HCT116 (cell line): Measurements from ENCODE around the gene FHOD3. TPM values are rescaled to one million over a fixed set of nuclear protein-coding genes. Genes with fewer than 3 reads are reported as not detected.

Experiments used
- ATAC-seq: fragments of 200-7000 bp; cut with Tn5 transposase; 2 replicates; pipeline ENCODE4 v1.9.1; 2020; ENCODE audit warnings: mild to moderate bottlenecking, moderate library complexity
- BruUV-seq: library from RNA; stranded (reverse); fragments of 400-500 nt; replicated peaks from 2 replicates; lab custom pipeline; 2021; lab: Mats Ljungman, UMichigan
- CTCF ChIA-PET: fragments of 300-600 bp; sonication (Branson Sonifier 250); formaldehyde crosslinking; loops from one replicate; lab custom pipeline; 2021; ENCODE audit warnings: antibody characterized with exemption; lab: Charles Lee
- POLR2A ChIA-PET: fragments of 300-600, 350-600 bp; sonication (Branson Sonifier 250); formaldehyde crosslinking; loops from one replicate; lab custom pipeline; 2021; ENCODE audit warnings: antibody characterized with exemption; lab: Charles Lee
- RAD21 ChIA-PET, 2 experiments: fragments of 300-600 bp; sonication (Branson Sonifier 250); formaldehyde crosslinking; loops; one replicate each; lab custom pipeline; 2023; ENCODE audit warnings: low total read pairs in 2 of 2; ENCODE audit not compliant: uncharacterized antibody in 2 of 2, unreplicated experiment in 2 of 2, low non-redundant PET in 1 of 2; lab: Charles Lee
- DNase-seq: peaks from one replicate; pipeline ENCODE4 v3.0.0-alpha.2; 2010; ENCODE audit warnings: low read depth, low spot score
- H2AFZ ChIP-seq: fragments of 200-600 bp; shearing (Covaris generic), sonication (generic); 2 replicates; pipeline ENCODE4 v1.6.1; 2017; ENCODE audit warnings: low read depth, mixed run types, mixed read lengths, antibody characterized with exemption, low read length; ENCODE audit not compliant: poor library complexity, severe bottlenecking
- H3K27ac ChIP-seq: 2 replicates; pipeline ENCODE4 v1.5.1; 2012; ENCODE audit warnings: low read depth, low read length
- H3K27me3 ChIP-seq: fragments of 200-600 bp; sonication (generic); 2 replicates; pipeline ENCODE4 v1.6.1; 2016; ENCODE audit warnings: mixed run types, low read length, mixed read lengths; ENCODE audit not compliant: insufficient read depth
- H3K36me3 ChIP-seq, 2 experiments: fragments of 200-500 bp in 1 of 2; fragments of 200-600 bp in 1 of 2; sonication (Bioruptor generic) in 1 of 2; sonication (generic) in 1 of 2; 2 replicates each; pipeline versions ENCODE4 v1.5.1 to v1.6.1; 2014 to 2016; ENCODE audit warnings: low read length in 2 of 2, inconsistent platforms in 1 of 2, mixed read lengths in 1 of 2, mixed run types in 1 of 2; ENCODE audit not compliant: insufficient read depth in 2 of 2, control insufficient read depth in 1 of 2
- H3K4me1 ChIP-seq, 2 experiments: fragments of 200-600 bp in 1 of 2; sonication (generic) in 1 of 2; 2 replicates each; pipeline versions ENCODE4 v1.5.1 to v1.6.1; 2012 to 2017; ENCODE audit warnings: low read length in 2 of 2, inconsistent platforms in 1 of 2, mild to moderate bottlenecking in 1 of 2, mixed read lengths in 1 of 2, mixed run types in 1 of 2, moderate library complexity in 1 of 2; ENCODE audit not compliant: insufficient read depth in 2 of 2, control insufficient read depth in 1 of 2
- H3K4me2 ChIP-seq: fragments of 200-600 bp; sonication (generic); 2 replicates; pipeline ENCODE4 v1.6.1; 2017; ENCODE audit warnings: mixed run types, low read length, mixed read lengths
- H3K4me3 ChIP-seq, 2 experiments: fragments of 200-600 bp in 1 of 2; sonication (generic) in 1 of 2; replicated peaks in 1 of 2; 2 replicates each; pipeline ENCODE4 v1.5.1; 2011 to 2016; ENCODE audit warnings: low read length in 2 of 2, control low read depth in 1 of 2, low read depth in 1 of 2, mild to moderate bottlenecking in 1 of 2, mixed read lengths in 1 of 2, mixed run types in 1 of 2
- H3K79me2 ChIP-seq: fragments of 200-600 bp; sonication (generic); 2 replicates; pipeline ENCODE4 v1.6.1; 2017; ENCODE audit warnings: mild to moderate bottlenecking, mixed run types, low read length, moderate library complexity, mixed read lengths; ENCODE audit not compliant: insufficient read depth
- H3K9ac ChIP-seq: fragments of 200-600 bp; sonication (generic); 2 replicates; pipeline ENCODE4 v1.6.1; 2016; ENCODE audit warnings: low read length, mixed read lengths
- H3K9me2 ChIP-seq: fragments of 200-600 bp; sonication (generic), shearing (Covaris generic); 2 replicates; pipeline ENCODE4 v1.6.1; 2017; ENCODE audit warnings: mixed run types, mild to moderate bottlenecking, moderate library complexity; ENCODE audit not compliant: insufficient read depth
- H3K9me3 ChIP-seq, 2 experiments: fragments of 200-500 bp in 1 of 2; fragments of 200-600 bp in 1 of 2; sonication (Bioruptor generic) in 1 of 2; sonication (generic) in 1 of 2; 2 replicates each; pipeline ENCODE4 v1.6.1; 2014 to 2017; ENCODE audit warnings: low read length in 2 of 2, mixed read lengths in 2 of 2, inconsistent platforms in 1 of 2, low read depth in 1 of 2, mild to moderate bottlenecking in 1 of 2, mixed run types in 1 of 2, moderate library complexity in 1 of 2; ENCODE audit not compliant: control insufficient read depth in 1 of 2, insufficient read depth in 1 of 2
- H4K20me1 ChIP-seq: fragments of 200-600 bp; sonication (generic), shearing (Covaris generic); 2 replicates; pipeline ENCODE4 v1.6.1; 2017; ENCODE audit warnings: mixed run types, mild to moderate bottlenecking, moderate library complexity; ENCODE audit not compliant: insufficient read depth
- ATF3 ChIP-seq: IDR thresholded peaks from 2 replicates; pipeline ENCODE4 v1.6.1; 2012
- CBX3 ChIP-seq: IDR thresholded peaks from 2 replicates; pipeline ENCODE4 v1.6.1; 2012; ENCODE audit warnings: low read depth
- CEBPB ChIP-seq: IDR thresholded peaks from 2 replicates; pipeline ENCODE4 v1.6.1; 2012; ENCODE audit warnings: low read depth
- ELF1 ChIP-seq: IDR thresholded peaks from 2 replicates; pipeline ENCODE4 v1.6.1; 2012; ENCODE audit warnings: low read depth, borderline replicate concordance
- EZH2 ChIP-seq: fragments of 200-600 bp; sonication (generic); IDR thresholded peaks from 2 replicates; pipeline ENCODE4 v1.6.1; 2017; ENCODE audit warnings: antibody characterized with exemption, mixed run types
- EZH2phosphoT487 ChIP-seq: fragments of 200-600 bp; IDR thresholded peaks from 2 replicates; pipeline ENCODE4 v1.6.1; 2018; ENCODE audit warnings: antibody characterized with exemption, borderline replicate concordance
- JUND ChIP-seq: IDR thresholded peaks from 2 replicates; pipeline ENCODE4 v1.6.1; 2012
- POLR2A ChIP-seq: IDR thresholded peaks from 2 replicates; pipeline ENCODE4 v1.7.0; 2011; ENCODE audit warnings: borderline replicate concordance; ENCODE audit not compliant: insufficient read depth, insufficient read length; ENCODE audit errors: extremely low read depth
- POLR2AphosphoS5 ChIP-seq: IDR thresholded peaks from 2 replicates; pipeline ENCODE4 v1.6.1; 2011; ENCODE audit warnings: mild to moderate bottlenecking, low read depth, low read length, moderate library complexity
- RAD21 ChIP-seq: IDR thresholded peaks from 2 replicates; pipeline ENCODE4 v1.6.1; 2012; ENCODE audit warnings: low read depth, mild to moderate bottlenecking
- SIN3A ChIP-seq: IDR thresholded peaks from 2 replicates; pipeline ENCODE4 v1.6.1; 2012; ENCODE audit warnings: low read depth
- SP1 ChIP-seq: IDR thresholded peaks from 2 replicates; pipeline ENCODE4 v1.6.1; 2012; ENCODE audit warnings: low read depth
- SRF ChIP-seq: IDR thresholded peaks from 2 replicates; pipeline ENCODE4 v1.6.1; 2012; ENCODE audit warnings: low read depth
- TCF7L2 ChIP-seq: IDR thresholded peaks from 2 replicates; pipeline ENCODE4 v1.7.0; 2011; ENCODE audit warnings: borderline replicate concordance, inconsistent platforms; ENCODE audit not compliant: insufficient read depth, insufficient read length; ENCODE audit errors: extremely low read depth
- YY1 ChIP-seq: IDR thresholded peaks from 2 replicates; pipeline ENCODE4 v1.6.1; 2011; ENCODE audit warnings: low read length, low read depth, moderate library complexity, mild to moderate bottlenecking; ENCODE audit not compliant: insufficient replicate concordance; ENCODE audit errors: extremely low read depth
- ZBTB33 ChIP-seq: IDR thresholded peaks from 2 replicates; pipeline ENCODE4 v1.6.1; 2011; ENCODE audit warnings: mild to moderate bottlenecking, low read length, moderate library complexity; ENCODE audit not compliant: insufficient replicate concordance; ENCODE audit errors: extremely low read depth
- ZNF274 ChIP-seq: fragments of 200-500 bp; sonication (Bioruptor generic); IDR thresholded peaks from 2 replicates; pipeline ENCODE4 v1.6.1; 2014; ENCODE audit warnings: mild to moderate bottlenecking, low read depth, low read length, inconsistent platforms
- intact Hi-C: fragments of 100-400 bp; cut with micrococcal nuclease; formaldehyde crosslinking; loops from 2 replicates; pipeline ENCODE4 v1.10.0; 2022
- total RNA-seq: library from RNA; stranded (reverse); gene quantifications from one replicate; pipeline ENCODE4 v1.2.1, GENCODE V29; 2021; ENCODE audit not compliant: unreplicated experiment
- TF ChIP-seq, protein P1 (sequence below): IDR thresholded peaks from 2 replicates; pipeline ENCODE4 v1.6.1; 2012; ENCODE audit warnings: low read depth

FHOD3 gene
- total RNA-seq, 1 experiment from 2014 or later, result 4.0 TPM

DNA sequence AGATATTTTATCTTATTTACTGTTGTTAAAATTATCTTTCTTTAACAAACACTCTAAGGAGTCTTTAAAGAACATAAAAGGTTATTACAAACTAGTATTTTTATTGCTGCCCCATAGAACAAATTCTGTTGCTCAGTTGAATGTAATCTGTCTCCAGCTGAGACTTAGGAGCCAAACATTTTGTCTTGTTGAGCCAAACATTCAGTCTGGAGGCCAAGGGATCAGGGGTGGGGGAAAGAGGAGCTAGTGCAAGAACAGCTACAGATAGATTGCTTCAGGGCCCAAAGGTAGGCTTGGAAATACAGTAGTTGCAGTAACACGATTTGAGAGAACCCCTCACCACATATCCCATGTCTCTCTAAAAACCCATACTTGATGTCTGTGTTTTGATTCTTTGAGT lies 480.1 kb downstream of the FHOD3 start:
- TF ChIP-seq POLR2A (no peak), ATF3 (no peak), CBX3 (no peak), ELF1 (no peak), CEBPB (no peak), ZNF274 (no peak), YY1 (no peak), EZH2 (no peak), SP1 (no peak), TCF7L2 (no peak), EZH2phosphoT487 (no peak), SRF (no peak), JUND (no peak), RAD21 (no peak), SIN3A (no peak), ZBTB33 (no peak), POLR2AphosphoS5 (no peak)
- TF ChIP-seq, protein P1, sequence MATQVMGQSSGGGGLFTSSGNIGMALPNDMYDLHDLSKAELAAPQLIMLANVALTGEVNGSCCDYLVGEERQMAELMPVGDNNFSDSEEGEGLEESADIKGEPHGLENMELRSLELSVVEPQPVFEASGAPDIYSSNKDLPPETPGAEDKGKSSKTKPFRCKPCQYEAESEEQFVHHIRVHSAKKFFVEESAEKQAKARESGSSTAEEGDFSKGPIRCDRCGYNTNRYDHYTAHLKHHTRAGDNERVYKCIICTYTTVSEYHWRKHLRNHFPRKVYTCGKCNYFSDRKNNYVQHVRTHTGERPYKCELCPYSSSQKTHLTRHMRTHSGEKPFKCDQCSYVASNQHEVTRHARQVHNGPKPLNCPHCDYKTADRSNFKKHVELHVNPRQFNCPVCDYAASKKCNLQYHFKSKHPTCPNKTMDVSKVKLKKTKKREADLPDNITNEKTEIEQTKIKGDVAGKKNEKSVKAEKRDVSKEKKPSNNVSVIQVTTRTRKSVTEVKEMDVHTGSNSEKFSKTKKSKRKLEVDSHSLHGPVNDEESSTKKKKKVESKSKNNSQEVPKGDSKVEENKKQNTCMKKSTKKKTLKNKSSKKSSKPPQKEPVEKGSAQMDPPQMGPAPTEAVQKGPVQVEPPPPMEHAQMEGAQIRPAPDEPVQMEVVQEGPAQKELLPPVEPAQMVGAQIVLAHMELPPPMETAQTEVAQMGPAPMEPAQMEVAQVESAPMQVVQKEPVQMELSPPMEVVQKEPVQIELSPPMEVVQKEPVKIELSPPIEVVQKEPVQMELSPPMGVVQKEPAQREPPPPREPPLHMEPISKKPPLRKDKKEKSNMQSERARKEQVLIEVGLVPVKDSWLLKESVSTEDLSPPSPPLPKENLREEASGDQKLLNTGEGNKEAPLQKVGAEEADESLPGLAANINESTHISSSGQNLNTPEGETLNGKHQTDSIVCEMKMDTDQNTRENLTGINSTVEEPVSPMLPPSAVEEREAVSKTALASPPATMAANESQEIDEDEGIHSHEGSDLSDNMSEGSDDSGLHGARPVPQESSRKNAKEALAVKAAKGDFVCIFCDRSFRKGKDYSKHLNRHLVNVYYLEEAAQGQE, result no peak
- no peak for ATAC-seq
- BruUV-seq, result no TSS peak

More for the DNA sequence above, 480.1 kb downstream of the FHOD3 start:
- H3K36me3 ChIP-seq, result peaks cover 0 to 2% of the 10 kb centered on the region in 2 experiments; a peak in 1 of 4 replicates
- H3K9ac ChIP-seq, result no peak overlapping the region
- no peak overlapping the region for H3K4me3 ChIP-seq
- ChIA-PET CTCF (no interaction called here), RAD21 (no interaction called here), POLR2A (no interaction called here)
- H2AFZ ChIP-seq, result no peak overlapping the region
- no peaks in the 10 kb centered on the region for H4K20me1 ChIP-seq
- intact Hi-C loops, result no loop called here
- no peaks in the 10 kb centered on the region for H3K27me3 ChIP-seq
- no peaks in the 10 kb centered on the region for H3K9me3 ChIP-seq
- H3K4me2 ChIP-seq, result no peak overlapping the region
- no peak overlapping the region for H3K27ac ChIP-seq
- no peaks in the 10 kb centered on the region for H3K9me2 ChIP-seq
- no peak for DNase-seq
- no peaks in the 10 kb centered on the region for H3K4me1 ChIP-seq
- H3K79me2 ChIP-seq, result no peaks in the 10 kb centered on the region
